ENCODE measurements around the gene PDLIM1. TPM values are rescaled to one million over a fixed set of nuclear protein-coding genes. Genes with fewer than 3 reads are reported as not detected.

PDLIM1 gene
- total and polyA plus RNA-seq, 2 of the 8 experiments (the other 6 are each of a cell fraction or from before 2014, with no cell fraction given), result 169 to 245 TPM

DNA sequence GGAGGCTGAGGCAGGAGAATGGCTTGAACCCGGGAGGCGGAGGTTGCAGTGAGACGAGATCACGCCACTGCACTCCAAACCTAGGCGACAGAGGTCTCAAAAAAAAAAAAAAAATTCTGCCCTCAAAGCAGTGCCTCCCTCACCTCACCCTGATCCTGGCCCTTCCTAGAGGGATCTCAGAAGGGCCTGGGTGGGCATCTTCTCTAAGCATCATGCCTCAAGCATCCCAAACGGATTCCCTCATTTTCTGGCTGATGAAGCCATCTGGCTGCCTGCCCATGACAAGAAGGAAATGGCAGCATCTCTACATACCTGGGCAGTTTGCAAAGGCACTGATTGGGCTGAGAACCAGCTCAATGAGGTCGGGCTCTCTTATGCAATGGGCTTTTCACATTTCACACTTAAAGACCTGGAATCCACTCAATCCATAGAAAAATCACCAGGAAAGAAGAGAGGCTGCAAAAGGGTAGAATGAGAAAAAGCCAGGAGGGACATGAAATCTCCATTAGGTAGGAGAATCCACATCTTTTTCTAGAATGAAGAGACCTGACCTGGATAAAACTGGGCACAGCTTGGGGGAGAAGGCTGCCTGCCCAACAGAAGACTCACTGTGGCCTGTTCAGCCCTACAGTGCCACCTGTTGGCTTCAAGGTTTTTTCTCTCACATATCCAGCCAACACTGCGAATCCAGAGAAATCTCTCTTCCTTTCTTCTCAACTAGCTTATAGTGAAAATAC is 48.1 kb downstream of the PDLIM1 start:
- no peak overlapping the region for H2AK5ac ChIP-seq (ENCODE audit: low read depth, low read length)
- H4K5ac ChIP-seq (ENCODE audit: insufficient read length, low read depth, low read length), result peak overlapping the region; percentile 32
- H3K4me1 ChIP-seq (replicated peaks in 1 of 4; ENCODE audit: control insufficient read depth in 3 of 4, insufficient read depth in 4 of 4, low read length in 3 of 4), result peaks cover 0 to 4% (median 0%) of the 10 kb centered on the region in 4 experiments; a peak in 3 of 7 replicates
- no peaks in the 10 kb centered on the region for H3K27me3 ChIP-seq (replicated peaks in 1 of 4; ENCODE audit: control insufficient read depth in 3 of 4, extremely low read depth in 1 of 4, insufficient read depth in 3 of 4, low read length in 3 of 4)
- H3K18ac ChIP-seq (ENCODE audit: extremely low read depth, low read length), result peak overlapping the region; percentile 80
- no peak overlapping the region for H4K8ac ChIP-seq (ENCODE audit: extremely low read depth, insufficient read depth, low read length)
- H2BK12ac ChIP-seq (ENCODE audit: low read depth, low read length), result peak overlapping the region; percentile 80; the same call in 1 of the 2 replicates
- WGBS, 2 experiments (ENCODE audit: extremely low coverage in 1 of 2, insufficient coverage in 1 of 2, insufficient read length in 1 of 2, insufficient replicate concordance in 2 of 2, low coverage in 1 of 2, low lambda C conversion rate in 2 of 2, missing lambda C conversion rate in 1 of 2), result 70% methylated on average over 4 of the region's 8 CpGs; no CpG with 5 or more reads in 1 of the 2 experiments
- no peak overlapping the region for H2AFZ ChIP-seq (ENCODE audit: low read length)
- H4K91ac ChIP-seq (replicated peaks; ENCODE audit: insufficient read length, low read length), result no peak overlapping the region
- no peak overlapping the region for H3K4me2 ChIP-seq (ENCODE audit: insufficient read depth in 1 of 2, low read depth in 2 of 2, low read length in 2 of 2)
- H3K14ac ChIP-seq (ENCODE audit: insufficient read length), result no peak overlapping the region
- H3K27ac ChIP-seq (ENCODE audit: low read depth, low read length), result no peak overlapping the region
- no peaks in the 10 kb centered on the region; the same call in 1 of the 2 replicates for H3K79me1 ChIP-seq (ENCODE audit: low read depth, low read length)
- peak overlapping the region; percentile 19; the same call in 1 of the 2 replicates for H2BK20ac ChIP-seq (ENCODE audit: low read length)
- no peak overlapping the region for H3K23ac ChIP-seq (ENCODE audit: insufficient read length)
- CTCF ChIA-PET (ENCODE audit: partially characterized antibody), result interaction anchor here (0.5 to 16.4 kb wide), 66 partner anchors 9 to 1615 kb away, joined by 3 to 363 read pairs (median 5); partner anchors contain the start of genes ACSM6 and PDLIM1
- TF ChIP-seq CTCF (IDR thresholded peaks at IDR 0.05; ENCODE audit: control extremely low read depth in 1 of 3, insufficient read depth in 1 of 3, low read depth in 1 of 3, low read length in 3 of 3), result peak; percentile 70 to 89 (median 82)
- no peak for TF ChIP-seq POU5F1 (IDR thresholded peaks at IDR 0.05; ENCODE audit: low read depth, low read length)
- TF ChIP-seq RAD21 (IDR thresholded peaks at IDR 0.05 in 1 of 2, conservative IDR thresholded peaks at IDR 0.05 in 1 of 2; ENCODE audit: low read depth in 2 of 2, low read length in 2 of 2), result peak; percentile 92 to 96
- H3K9me3 ChIP-seq (ENCODE audit: insufficient read depth in 2 of 2, low read depth in 1 of 2, low read length in 1 of 2), result peaks cover 0 to 3% of the 10 kb centered on the region in 2 experiments; a peak in 1 of 4 replicates
- H3K36me3 ChIP-seq (ENCODE audit: control insufficient read depth in 2 of 4, insufficient read depth in 4 of 4, low read length in 3 of 4), result peaks cover 11 to 58% (median 35%) of the 10 kb centered on the region in 4 experiments
- peak overlapping the region; percentile 83; the same call in 1 of the 2 replicates for H2BK5ac ChIP-seq (ENCODE audit: low read depth, low read length)
- H3K56ac ChIP-seq (replicated peaks; ENCODE audit: insufficient read length, low read depth, low read length), result no peak overlapping the region
- FAIRE-seq, result peak; percentile 69
- no peaks in the 10 kb centered on the region for H3K23me2 ChIP-seq (ENCODE audit: low read depth, low read length)
- POLR2A ChIA-PET (ENCODE audit: partially characterized antibody), result interaction anchor here (1.1 to 6.6 kb wide), 7 partner anchors 12 to 123 kb away, joined by 3 to 57 read pairs (median 3); no protein-coding TSS in a partner anchor
- H3K79me2 ChIP-seq (ENCODE audit: control insufficient read depth in 1 of 2, insufficient read depth in 2 of 2, low read length in 2 of 2), result peaks cover 0 to 15% of the 10 kb centered on the region in 2 experiments; a peak in 1 of 4 replicates
- H4K20me1 ChIP-seq (replicated peaks in 1 of 2; ENCODE audit: control insufficient read depth in 1 of 2, insufficient read depth in 2 of 2, low read length in 2 of 2), result no peaks in the 10 kb centered on the region
- DNase-seq (ENCODE audit: low read depth in 1 of 2, low spot score in 2 of 2), result peak in 1 of 2 experiments; percentile 57
- H3K4ac ChIP-seq (replicated peaks; ENCODE audit: insufficient read length, low read depth, low read length), result peak overlapping the region; percentile 63
- no peak overlapping the region for H3K9ac ChIP-seq (replicated peaks in 1 of 4; ENCODE audit: extremely low read depth in 1 of 4, low read depth in 3 of 4, low read length in 3 of 4)
- no peak overlapping the region for H2BK15ac ChIP-seq (ENCODE audit: low read length)
- no peak overlapping the region for H2BK120ac ChIP-seq (replicated peaks; ENCODE audit: low read depth, low read length)
- H3K4me3 ChIP-seq (ENCODE audit: extremely low read depth in 1 of 4, insufficient read depth in 2 of 4, low read depth in 3 of 4, low read length in 4 of 4), result no peak overlapping the region

Data from H1 (cell line).